Transverse colon (tissue), 4 donors: ENCODE data around the gene FAM170B. TPM values are rescaled to one million over a fixed set of nuclear protein-coding genes. Genes with fewer than 3 reads are reported as not detected.

ENCODE experiments used
- DNase-seq: peaks from one replicate; pipeline ENCODE4 v3.0.0-alpha.2; 2019
- H3K27ac ChIP-seq, 4 donors: fragments of 200-600 bp; sonication (generic); 2 replicates each; pipeline ENCODE4 v1.5.1; 2016 to 2018; ENCODE audit warnings: inconsistent platforms in 4 of 4
- H3K27me3 ChIP-seq: fragments of 200-600 bp; sonication (generic); 2 replicates; pipeline ENCODE4 v1.5.1; 2017; ENCODE audit warnings: inconsistent platforms
- H3K36me3 ChIP-seq, 4 donors: fragments of 200-600 bp; sonication (generic); 2 replicates each; pipeline ENCODE4 v1.5.1; 2017 to 2019; ENCODE audit warnings: inconsistent platforms in 4 of 4
- H3K4me1 ChIP-seq, 4 donors: fragments of 200-600 bp; sonication (generic); 2 replicates each; pipeline ENCODE4 v1.5.1; 2017 to 2020; ENCODE audit warnings: inconsistent platforms in 4 of 4
- H3K4me3 ChIP-seq, 4 donors: fragments of 200-600 bp; sonication (generic); 1 replicate in 1 of 4; 2 replicates in 3 of 4; pipeline versions ENCODE4 v1.5.1 to v1.6.1; 2017 to 2019; ENCODE audit warnings: inconsistent platforms in 4 of 4
- H3K9me3 ChIP-seq, 2 donors: fragments of 200-600 bp; sonication (generic); 2 replicates each; pipeline ENCODE4 v1.5.1; 2017 to 2019; ENCODE audit warnings: inconsistent platforms in 2 of 2
- CTCF ChIP-seq, 5 experiments: fragments of 200-600 bp in 3 of 5; fragments of 450-650 bp in 2 of 5; sonication (generic) in 3 of 5; IDR thresholded peaks; 1 replicate in 2 of 5; 2 replicates in 3 of 5; pipeline ENCODE4 v1.5.1; 2016 to 2017; ENCODE audit warnings: antibody characterized with exemption in 5 of 5, inconsistent platforms in 3 of 5, mild to moderate bottlenecking in 2 of 5, moderate library complexity in 1 of 5
- EP300 ChIP-seq: sonication (generic); formaldehyde crosslinking; IDR thresholded peaks from one replicate; pipeline ENCODE4 v1.6.1; 2017; ENCODE audit warnings: antibody characterized with exemption, low read depth
- POLR2A ChIP-seq: fragments of 450-650 bp; IDR thresholded peaks from one replicate; pipeline ENCODE4 v1.6.1; 2016; ENCODE audit warnings: antibody characterized with exemption, mild to moderate bottlenecking, moderate library complexity
- POLR2AphosphoS5 ChIP-seq, 3 donors: sonication (generic); formaldehyde crosslinking; IDR thresholded peaks; one replicate each; pipeline ENCODE4 v1.6.1; 2016; ENCODE audit warnings: antibody characterized with exemption in 3 of 3
- WGBS, 2 donors: methylation state at CpG; one replicate each; pipeline ENCODE4 v1.1.5; 2018; ENCODE audit warnings: low coverage in 1 of 2; 5-methylcytosine and 5-hydroxymethylcytosine counted together
- in situ Hi-C, 4 donors: fragments of 200-750 bp; cut with MboI; loops; one replicate each; pipeline versions ENCODE4 v1.15.0 to v1.15.1; 2017; ENCODE audit warnings: low sequenced_read_pairs in 3 of 4, low pct_ligation_motif_present in 1 of 4, low pct_unique_long_range_greater_than_20kb in 1 of 4
- intact Hi-C: fragments of 100-400 bp; cut with DNase I; formaldehyde crosslinking; loops from one replicate; pipeline ENCODE4 v1.15.1; 2023; ENCODE audit warnings: low total_unique reads
- total RNA-seq, 4 donors: library from RNA; depleted of rRNA; stranded (reverse); fragments of >200 nt; gene quantifications; one replicate each; pipeline ENCODE4 v1.1.0, GENCODE V29; 2016

FAM170B gene
- total RNA-seq, 4 donors from 2014 or later: not detected

- in situ Hi-C loops (loop anchor here (25.0 kb wide), 2 partner anchors 283 to 508 kb away; no protein-coding TSS in a partner anchor), intact Hi-C loops (no loop called here)
- no peak for DNase-seq
- Histone ChIP-seq H3K9me3 (no peaks in the 10 kb centered on the region), H3K4me3 (no peak overlapping the region), H3K36me3 (no peaks in the 10 kb centered on the region), H3K4me1 (no peaks in the 10 kb centered on the region), H3K27me3 (no peaks in the 10 kb centered on the region), H3K27ac (no peak overlapping the region)
- TF ChIP-seq POLR2A (no peak), CTCF (IDR thresholded peaks at IDR 0.05) (no peak), EP300 (no peak), POLR2AphosphoS5 (IDR thresholded peaks at IDR 0.05) (no peak)
- 33 to 74% methylated on average over 1 to 6 of the region's 6 CpGs for WGBS, 2 donors
Measured at GRCh38 chr10:49170632-49171325, 37.0 kb upstream of the FAM170B start.

DNA sequence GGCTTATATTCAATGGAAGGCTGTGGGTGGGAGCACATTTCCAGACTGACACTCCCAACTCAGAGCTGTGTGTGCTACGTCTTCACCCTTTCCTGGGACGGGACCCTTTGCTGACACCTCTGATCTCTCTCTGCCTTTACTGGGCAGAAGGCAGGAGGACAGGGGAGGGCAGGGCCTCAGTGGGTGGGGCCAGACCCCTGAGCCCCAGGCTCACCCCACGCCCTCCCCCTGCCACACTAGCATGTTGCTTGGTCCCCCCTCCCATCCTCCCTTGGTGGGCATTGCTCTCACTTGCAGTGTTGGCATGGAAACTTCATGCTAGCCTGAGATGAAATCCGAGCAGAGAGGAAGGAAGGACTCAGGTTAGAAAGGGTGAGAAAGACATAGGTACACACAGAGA, 36.0 kb upstream of the FAM170B start:
- WGBS, 2 donors: 64 to 67% methylated on average over 1 to 4 of the region's 4 CpGs
- Histone ChIP-seq H3K4me1 (no peaks in the 10 kb centered on the region), H3K9me3 (no peaks in the 10 kb centered on the region), H3K4me3 (no peak overlapping the region), H3K27me3 (no peaks in the 10 kb centered on the region), H3K36me3 (no peaks in the 10 kb centered on the region), H3K27ac (no peak overlapping the region)
- intact Hi-C loops: loop anchor here (5.0 kb wide), 1 partner anchor 1138 kb away; no protein-coding TSS in a partner anchor
- in situ Hi-C loops: loop anchor here (25.0 kb wide), 2 partner anchors 282 to 507 kb away; no protein-coding TSS in a partner anchor
- DNase-seq: no peak
- TF ChIP-seq POLR2A: no peak
- TF ChIP-seq EP300: no peak
- no peak for TF ChIP-seq CTCF (IDR thresholded peaks at IDR 0.05)
- no peak for TF ChIP-seq POLR2AphosphoS5 (IDR thresholded peaks at IDR 0.05)

GRCh38 chr10:49168831-49169500, 35.1 kb upstream of the FAM170B start:
- DNase-seq: no peak
- Histone ChIP-seq H3K36me3 (no peaks in the 10 kb centered on the region), H3K27ac (no peak overlapping the region), H3K9me3 (no peaks in the 10 kb centered on the region), H3K27me3 (no peaks in the 10 kb centered on the region), H3K4me3 (no peak overlapping the region), H3K4me1 (no peaks in the 10 kb centered on the region)
- WGBS, 2 donors: 84% methylated on average over 6 of the region's 6 CpGs; no CpG with 5 or more reads in 1 of the 2 donors
- TF ChIP-seq POLR2AphosphoS5 (IDR thresholded peaks at IDR 0.05): no peak
- TF ChIP-seq CTCF (IDR thresholded peaks at IDR 0.05): no peak
- TF ChIP-seq POLR2A: no peak
- no peak for TF ChIP-seq EP300
- in situ Hi-C loops: loop anchor here (25.0 kb wide), 2 partner anchors 282 to 507 kb away; no protein-coding TSS in a partner anchor
- intact Hi-C loops: loop anchor here (5.0 kb wide), 1 partner anchor 1138 kb away; no protein-coding TSS in a partner anchor

GRCh38 chr10:49168171-49168540, 34.3 kb upstream of the FAM170B start:
- Histone ChIP-seq H3K4me1 (no peaks in the 10 kb centered on the region), H3K27me3 (no peaks in the 10 kb centered on the region), H3K27ac (no peak overlapping the region), H3K36me3 (no peaks in the 10 kb centered on the region), H3K4me3 (no peak overlapping the region), H3K9me3 (no peaks in the 10 kb centered on the region)
- intact Hi-C loops: loop anchor here (5.0 kb wide), 1 partner anchor 1139 kb away; no protein-coding TSS in a partner anchor
- in situ Hi-C loops: loop anchor here (25.0 kb wide), 2 partner anchors 281 to 506 kb away; no protein-coding TSS in a partner anchor
- WGBS, 2 donors: 69 to 83% methylated on average over 3 to 4 of the region's 4 CpGs
- DNase-seq: no peak
- TF ChIP-seq POLR2A (no peak), EP300 (no peak), POLR2AphosphoS5 (IDR thresholded peaks at IDR 0.05) (no peak), CTCF (IDR thresholded peaks at IDR 0.05) (no peak)
